Neuronal stem cell (in vitro differentiated cells): Measurements from ENCODE around the gene GMPR.

Source experiments
- DNase-seq: peaks from one replicate; pipeline ENCODE4 v3.0.0-alpha.2; 2013; ENCODE audit warnings: low spot score
- H2AFZ ChIP-seq: one replicate; pipeline ENCODE4 v1.6.1; 2013; ENCODE audit warnings: mild to moderate bottlenecking, low read length, inconsistent platforms
- H2AK5ac ChIP-seq: 2 replicates; pipeline ENCODE4 v1.6.1; 2013; ENCODE audit warnings: low read depth, mild to moderate bottlenecking, inconsistent platforms, low read length, moderate library complexity, mixed read lengths
- H2BK120ac ChIP-seq: 2 replicates; pipeline ENCODE4 v1.6.1; 2013; ENCODE audit warnings: low read depth, mild to moderate bottlenecking, inconsistent platforms, low read length, moderate library complexity, mixed read lengths
- H2BK12ac ChIP-seq: one replicate; pipeline ENCODE4 v1.6.1; 2013; ENCODE audit warnings: low read length, inconsistent platforms
- H2BK15ac ChIP-seq: 2 replicates; pipeline ENCODE4 v1.6.1; 2013; ENCODE audit warnings: mild to moderate bottlenecking, low read length, inconsistent platforms, mixed read lengths
- H2BK5ac ChIP-seq: one replicate; pipeline ENCODE4 v1.6.1; 2013; ENCODE audit warnings: inconsistent platforms, mild to moderate bottlenecking, low read length, moderate library complexity
- H3K14ac ChIP-seq: one replicate; pipeline ENCODE4 v1.6.1; 2013; ENCODE audit warnings: low read length, inconsistent platforms
- H3K18ac ChIP-seq: 2 replicates; pipeline ENCODE4 v1.6.1; 2013; ENCODE audit warnings: low read length, inconsistent platforms
- H3K23ac ChIP-seq: 2 replicates; pipeline ENCODE4 v1.6.1; 2013; ENCODE audit warnings: low read depth, mild to moderate bottlenecking, mixed read lengths, low read length, inconsistent platforms; ENCODE audit not compliant: poor library complexity
- H3K27ac ChIP-seq: replicated peaks from 3 replicates; pipeline ENCODE4 v1.5.1; 2013; ENCODE audit warnings: low read length, inconsistent platforms
- H3K27me3 ChIP-seq, 3 experiments: 2 replicates each; pipeline ENCODE4 v1.6.1; 2013; ENCODE audit warnings: low read length in 3 of 3, mild to moderate bottlenecking in 2 of 3, inconsistent platforms in 1 of 3, low read depth in 1 of 3, mixed read lengths in 1 of 3, moderate library complexity in 1 of 3; ENCODE audit not compliant: control insufficient read depth in 3 of 3, insufficient read depth in 3 of 3
- H3K36me3 ChIP-seq, 2 donors: replicated peaks in 1 of 2; 2 replicates each; pipeline ENCODE4 v1.6.1; 2013; ENCODE audit warnings: low read length in 2 of 2; ENCODE audit not compliant: control insufficient read depth in 2 of 2, insufficient read depth in 2 of 2
- H3K4ac ChIP-seq: 2 replicates; pipeline ENCODE4 v1.6.1; 2013; ENCODE audit warnings: inconsistent platforms, mild to moderate bottlenecking, low read length, moderate library complexity
- H3K4me1 ChIP-seq, 2 donors: 1 replicate in 1 of 2; 2 replicates in 1 of 2; pipeline ENCODE4 v1.6.1; 2013; ENCODE audit warnings: low read length in 2 of 2, low read depth in 1 of 2; ENCODE audit not compliant: control insufficient read depth in 2 of 2, insufficient read depth in 1 of 2
- H3K4me2 ChIP-seq: one replicate; pipeline ENCODE4 v1.6.1; 2013; ENCODE audit warnings: mild to moderate bottlenecking, low read length, inconsistent platforms; ENCODE audit not compliant: insufficient read depth, poor library complexity, severe bottlenecking
- H3K4me3 ChIP-seq, 2 donors: 2 replicates each; pipeline ENCODE4 v1.5.1; 2013; ENCODE audit warnings: low read length in 2 of 2, mild to moderate bottlenecking in 2 of 2, inconsistent platforms in 1 of 2, moderate library complexity in 1 of 2
- H3K79me1 ChIP-seq: one replicate; pipeline ENCODE4 v1.6.1; 2013; ENCODE audit warnings: low read depth, mild to moderate bottlenecking, inconsistent platforms, low read length, moderate library complexity
- H3K9ac ChIP-seq: one replicate; pipeline ENCODE4 v1.6.1; 2013; ENCODE audit warnings: mild to moderate bottlenecking, low read depth, low read length, inconsistent platforms; ENCODE audit not compliant: poor library complexity
- H3K9me3 ChIP-seq, 2 donors: replicated peaks in 1 of 2; 2 replicates each; pipeline versions ENCODE3 to v1.6.1; 2013; ENCODE audit warnings: low read length in 2 of 2, mild to moderate bottlenecking in 2 of 2, inconsistent platforms in 1 of 2, low read depth in 1 of 2, mixed read lengths in 1 of 2, moderate library complexity in 1 of 2; ENCODE audit not compliant: control insufficient read depth in 2 of 2, insufficient read depth in 1 of 2
- H4K8ac ChIP-seq: one replicate; pipeline ENCODE4 v1.6.1; 2013; ENCODE audit warnings: low read depth, mild to moderate bottlenecking, inconsistent platforms, low read length, moderate library complexity
- H4K91ac ChIP-seq: one replicate; pipeline ENCODE4 v1.6.1; 2013; ENCODE audit warnings: low read length, low read depth, mild to moderate bottlenecking, inconsistent platforms; ENCODE audit not compliant: poor library complexity
- WGBS, 2 donors: extraction: QIAGEN DNeasy Blood & Tissue Kit; methylation state at CpG; one replicate each; pipeline ENCODE4 v1.1.7; 2013; ENCODE audit warnings: missing lambda C conversion rate in 2 of 2, mixed read lengths in 1 of 2; ENCODE audit not compliant: insufficient read length in 2 of 2, insufficient replicate concordance in 1 of 2; ENCODE audit errors: extremely low coverage in 2 of 2; 5-methylcytosine and 5-hydroxymethylcytosine counted together

Gene GMPR

DNA sequence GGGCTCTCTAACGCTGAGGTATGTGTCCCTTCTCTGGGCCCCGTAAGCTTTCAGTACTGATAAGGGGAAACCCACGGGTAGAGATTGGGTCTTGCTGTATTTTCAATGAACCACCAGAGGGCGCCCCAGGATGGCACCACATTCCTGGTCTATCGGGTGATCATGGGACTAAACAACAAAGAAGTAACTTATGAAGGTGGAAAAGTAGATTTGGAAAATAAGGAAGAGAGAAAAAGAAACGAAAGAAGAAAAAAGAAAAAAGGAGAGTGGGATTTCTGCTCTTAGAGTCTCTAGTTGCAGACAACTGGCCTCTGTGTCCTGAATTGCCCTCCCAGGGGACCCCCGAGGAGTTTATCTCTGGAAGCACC is 93.8 kb downstream of the GMPR start:
- Histone ChIP-seq H3K23ac (no peak overlapping the region), H3K79me1 (no peaks in the 10 kb centered on the region), H3K9me3 (no peaks in the 10 kb centered on the region), H2BK15ac (no peak overlapping the region), H3K4ac (no peak overlapping the region), H3K27me3 (peaks cover 0 to 2% (median 0%) of the 10 kb centered on the region in 3 experiments), H3K36me3 (no peaks in the 10 kb centered on the region), H2BK5ac (no peak overlapping the region), H2AK5ac (no peak overlapping the region), H4K91ac (no peak overlapping the region), H3K14ac (no peak overlapping the region), H3K4me3 (no peak overlapping the region), H3K4me2 (peak overlapping the region; percentile 29), H2AFZ (peak overlapping the region; percentile 86), H2BK120ac (no peak overlapping the region), H3K9ac (no peak overlapping the region), H2BK12ac (no peak overlapping the region), H3K18ac (no peak overlapping the region), H3K4me1 (peaks cover 3 to 6% of the 10 kb centered on the region in 2 donors), H3K27ac (no peak overlapping the region), H4K8ac (no peak overlapping the region)
- WGBS, 2 donors, result 100% methylated on average over 1 of the region's 7 CpGs; no CpG with 5 or more reads in 1 of the 2 donors
- DNase-seq, result peak; percentile 86

GRCh38 chr6:16333580-16333979 is 95.2 kb downstream of the GMPR start:
- H4K8ac ChIP-seq, result no peak overlapping the region
- H3K4me2 ChIP-seq, result no peak overlapping the region
- no peak overlapping the region for H2AFZ ChIP-seq
- no peak overlapping the region for H3K14ac ChIP-seq
- no peak overlapping the region for H3K9ac ChIP-seq
- no peaks in the 10 kb centered on the region for H3K9me3 ChIP-seq
- peaks cover 3 to 6% of the 10 kb centered on the region in 2 donors for H3K4me1 ChIP-seq
- DNase-seq, result no peak
- H4K91ac ChIP-seq, result no peak overlapping the region
- no peak overlapping the region for H2BK12ac ChIP-seq
- no peaks in the 10 kb centered on the region for H3K36me3 ChIP-seq
- H2BK120ac ChIP-seq, result no peak overlapping the region
- H2BK15ac ChIP-seq, result no peak overlapping the region
- peaks cover 0 to 2% (median 0%) of the 10 kb centered on the region in 3 experiments for H3K27me3 ChIP-seq
- H3K27ac ChIP-seq, result no peak overlapping the region
- H3K79me1 ChIP-seq, result no peaks in the 10 kb centered on the region
- no peak overlapping the region for H3K18ac ChIP-seq
- H2BK5ac ChIP-seq, result no peak overlapping the region
- no peak overlapping the region for H3K4ac ChIP-seq
- no peak overlapping the region for H2AK5ac ChIP-seq
- H3K4me3 ChIP-seq, result no peak overlapping the region
- H3K23ac ChIP-seq, result no peak overlapping the region
- WGBS, 2 donors, result no CpG with 5 or more reads among the region's 3 CpGs

DNA sequence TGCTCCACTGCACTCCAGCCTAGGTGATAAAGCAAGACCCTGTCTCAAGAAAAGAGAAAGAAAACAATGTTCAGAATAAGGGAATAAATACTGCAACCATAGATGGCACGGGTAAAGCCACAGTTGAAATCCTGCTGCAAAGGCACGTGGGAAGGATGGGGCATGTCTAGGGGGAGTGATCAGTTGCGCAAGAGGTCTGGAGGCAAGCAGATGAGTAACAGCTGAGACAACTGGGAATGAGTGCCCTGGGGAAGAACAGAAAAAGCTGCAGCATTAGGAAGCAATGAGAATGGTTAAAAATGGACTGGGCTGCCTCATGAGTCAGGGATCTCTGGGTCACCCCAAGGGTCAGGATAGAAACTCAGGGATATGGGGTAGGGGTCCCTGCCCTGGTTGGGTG is 96.3 kb downstream of the GMPR start:
- H4K8ac ChIP-seq, result no peak overlapping the region
- H3K18ac ChIP-seq, result no peak overlapping the region
- no peak overlapping the region for H3K4me2 ChIP-seq
- no peaks in the 10 kb centered on the region for H3K36me3 ChIP-seq
- no peak for DNase-seq
- H3K79me1 ChIP-seq, result no peaks in the 10 kb centered on the region
- no peak overlapping the region for H3K23ac ChIP-seq
- no peak overlapping the region for H3K4me3 ChIP-seq
- H3K27ac ChIP-seq, result no peak overlapping the region
- no peak overlapping the region for H2BK5ac ChIP-seq
- no peak overlapping the region for H2AFZ ChIP-seq
- no peaks in the 10 kb centered on the region for H3K9me3 ChIP-seq
- H2BK12ac ChIP-seq, result no peak overlapping the region
- H4K91ac ChIP-seq, result no peak overlapping the region
- peaks cover 0 to 1% (median 0%) of the 10 kb centered on the region in 3 experiments for H3K27me3 ChIP-seq
- H3K9ac ChIP-seq, result no peak overlapping the region
- no peak overlapping the region for H2BK15ac ChIP-seq
- H3K14ac ChIP-seq, result no peak overlapping the region
- no CpG with 5 or more reads among the region's 3 CpGs for WGBS, 2 donors
- H3K4ac ChIP-seq, result no peak overlapping the region
- peaks cover 5 to 15% of the 10 kb centered on the region in 2 donors for H3K4me1 ChIP-seq
- no peak overlapping the region for H2BK120ac ChIP-seq
- no peak overlapping the region for H2AK5ac ChIP-seq

- peaks cover 5 to 15% of the 10 kb centered on the region in 2 donors for H3K4me1 ChIP-seq
- H2BK5ac ChIP-seq, result no peak overlapping the region
- H3K79me1 ChIP-seq, result no peaks in the 10 kb centered on the region
- H4K91ac ChIP-seq, result no peak overlapping the region
- H3K27me3 ChIP-seq, result no peaks in the 10 kb centered on the region
- no peaks in the 10 kb centered on the region for H3K36me3 ChIP-seq
- no peak overlapping the region for H4K8ac ChIP-seq
- WGBS, 2 donors, result no CpG with 5 or more reads among the region's 10 CpGs
- no peak overlapping the region for H3K4me3 ChIP-seq
- no peak overlapping the region for H2BK120ac ChIP-seq
- no peak overlapping the region for H3K27ac ChIP-seq
- no peak overlapping the region for H3K4me2 ChIP-seq
- no peak overlapping the region for H3K9ac ChIP-seq
- H2AK5ac ChIP-seq, result no peak overlapping the region
- no peak overlapping the region for H2BK12ac ChIP-seq
- H2BK15ac ChIP-seq, result no peak overlapping the region
- no peaks in the 10 kb centered on the region for H3K9me3 ChIP-seq
- no peak for DNase-seq
- no peak overlapping the region for H3K4ac ChIP-seq
- no peak overlapping the region for H3K18ac ChIP-seq
- no peak overlapping the region for H3K23ac ChIP-seq
- H2AFZ ChIP-seq, result no peak overlapping the region
- no peak overlapping the region for H3K14ac ChIP-seq
Measured at GRCh38 chr6:16335176-16335575, 96.8 kb downstream of the GMPR start.
